ENCODE data around the gene UBE2J2. TPM values are rescaled to one million over a fixed set of nuclear protein-coding genes. Genes with fewer than 3 reads are reported as not detected.

UBE2J2 gene
- total and polyA plus RNA-seq, 2 donors = 34.7 to 67.1 TPM

GRCh38 chr1:1230656-1231399 lies 42.8 kb downstream of the UBE2J2 start:
- Histone ChIP-seq H3K4me1 (ENCODE audit: control insufficient read depth in 2 of 2, insufficient read depth in 2 of 2, low read length in 2 of 2) (peaks cover 22 to 28% of the 10 kb centered on the region in 2 donors), H3K9me3 (ENCODE audit: control insufficient read depth in 2 of 2, insufficient read depth in 1 of 2, low read length in 1 of 2) (peaks cover 0 to 1% of the 10 kb centered on the region in 2 donors), H3K4me3 (ENCODE audit: low read length in 2 of 2) (peak overlapping the region; percentile 71 to 96), H3K27ac (ENCODE audit: low read depth in 1 of 2, low read length in 1 of 2) (peak overlapping the region; percentile 22 to 78), H3K27me3 (ENCODE audit: control insufficient read depth in 2 of 2, insufficient read depth in 1 of 2, low read length in 1 of 2) (no peaks in the 10 kb centered on the region), H3K36me3 (ENCODE audit: control insufficient read depth in 2 of 2, insufficient read depth in 2 of 2, low read length in 1 of 2) (peaks cover 32 to 38% of the 10 kb centered on the region in 2 donors)
- no peak for DNase-seq (ENCODE audit: low read depth in 6 of 9, low spot score in 9 of 9)
- 27% methylated on average over 24 of the region's 24 CpGs for WGBS

- Histone ChIP-seq H3K27me3 (ENCODE audit: control insufficient read depth in 2 of 2, insufficient read depth in 1 of 2, low read length in 1 of 2) (no peaks in the 10 kb centered on the region), H3K36me3 (ENCODE audit: control insufficient read depth in 2 of 2, insufficient read depth in 2 of 2, low read length in 1 of 2) (peaks cover 41 to 45% of the 10 kb centered on the region in 2 donors), H3K9me3 (ENCODE audit: control insufficient read depth in 2 of 2, insufficient read depth in 1 of 2, low read length in 1 of 2) (peaks cover 0 to 1% of the 10 kb centered on the region in 2 donors), H3K4me1 (ENCODE audit: control insufficient read depth in 2 of 2, insufficient read depth in 2 of 2, low read length in 2 of 2) (peaks cover 22 to 28% of the 10 kb centered on the region in 2 donors), H3K27ac (ENCODE audit: low read depth in 1 of 2, low read length in 1 of 2) (no peak overlapping the region), H3K4me3 (ENCODE audit: low read length in 2 of 2) (no peak overlapping the region)
- DNase-seq (ENCODE audit: low read depth in 6 of 9, low spot score in 9 of 9) = no peak
- WGBS = 95% methylated on average over 19 of the region's 19 CpGs
Observed at GRCh38 chr1:1229770-1230169, 43.9 kb downstream of the UBE2J2 start.

DNA sequence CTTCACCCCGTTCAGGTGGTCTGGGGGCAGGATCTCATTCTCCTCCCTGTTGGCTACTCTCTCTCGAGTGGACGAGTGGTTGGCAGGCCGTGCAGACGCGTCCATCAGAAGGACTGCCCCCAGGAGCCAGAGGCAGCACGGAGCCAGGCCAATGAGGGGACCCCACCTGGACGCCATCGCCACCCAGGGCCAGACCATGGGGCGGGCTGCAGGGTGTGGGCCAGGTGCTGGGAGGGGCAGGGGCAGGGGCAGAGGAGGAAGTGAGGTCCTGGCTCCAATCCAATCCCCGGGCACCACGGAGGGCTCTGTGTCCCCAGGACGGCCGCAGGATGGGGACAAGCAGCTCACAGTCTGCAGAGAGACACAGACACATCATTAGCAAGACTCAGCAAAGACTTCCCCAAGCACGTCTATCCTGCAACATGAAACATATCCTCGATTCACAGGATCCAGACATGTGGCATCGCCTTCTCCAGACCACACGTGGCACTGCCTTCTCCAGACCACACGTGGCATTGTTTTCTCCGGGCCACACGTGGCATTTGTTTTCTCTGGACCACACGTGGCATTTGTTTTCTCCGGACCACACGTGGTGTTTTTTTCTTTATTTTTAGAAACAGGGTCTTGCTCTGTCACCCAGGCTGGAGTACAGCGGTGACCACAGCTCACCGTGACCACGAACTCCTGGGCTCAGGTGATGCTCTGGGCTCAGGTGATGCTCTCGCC lies 44.9 kb downstream of the UBE2J2 start:
- 88% methylated on average over 28 of the region's 28 CpGs for WGBS
- peaks cover 41 to 52% of the 10 kb centered on the region in 2 donors for H3K36me3 ChIP-seq (ENCODE audit: control insufficient read depth in 2 of 2, insufficient read depth in 2 of 2, low read length in 1 of 2)
- no peaks in the 10 kb centered on the region for H3K27me3 ChIP-seq (ENCODE audit: control insufficient read depth in 2 of 2, insufficient read depth in 1 of 2, low read length in 1 of 2)
- H3K4me1 ChIP-seq (ENCODE audit: control insufficient read depth in 2 of 2, insufficient read depth in 2 of 2, low read length in 2 of 2) = peaks cover 22 to 28% of the 10 kb centered on the region in 2 donors
- DNase-seq (ENCODE audit: low read depth in 6 of 9, low spot score in 9 of 9) = no peak
- no peak overlapping the region for H3K4me3 ChIP-seq (ENCODE audit: low read length in 2 of 2)
- no peak overlapping the region for H3K27ac ChIP-seq (ENCODE audit: low read depth in 1 of 2, low read length in 1 of 2)
- peaks cover 0 to 1% of the 10 kb centered on the region in 2 donors for H3K9me3 ChIP-seq (ENCODE audit: control insufficient read depth in 2 of 2, insufficient read depth in 1 of 2, low read length in 1 of 2)

DNA sequence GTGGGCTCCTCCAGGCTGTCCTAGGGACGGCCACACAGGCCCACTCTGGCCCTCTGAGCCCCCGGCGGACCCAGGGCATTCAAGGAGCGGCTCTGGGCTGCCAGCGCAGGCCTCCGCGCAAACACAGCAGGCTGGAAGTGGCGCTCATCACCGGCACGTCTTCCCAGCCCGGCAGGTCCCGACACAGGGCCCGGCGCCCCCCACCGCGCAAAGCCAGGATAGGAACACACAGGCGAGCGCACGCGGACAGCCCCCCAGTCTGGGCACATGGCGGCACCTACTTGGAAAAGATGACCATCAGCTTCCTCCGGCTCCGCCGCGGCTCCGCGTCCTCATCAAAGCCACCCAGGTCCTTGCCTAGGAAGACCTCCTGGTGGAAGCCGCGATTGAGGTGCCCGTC lies 45.5 kb downstream of the UBE2J2 start:
- Histone ChIP-seq H3K9me3 (ENCODE audit: control insufficient read depth in 2 of 2, insufficient read depth in 1 of 2, low read length in 1 of 2) (peaks cover 0 to 1% of the 10 kb centered on the region in 2 donors), H3K4me1 (ENCODE audit: control insufficient read depth in 2 of 2, insufficient read depth in 2 of 2, low read length in 2 of 2) (peaks cover 18 to 25% of the 10 kb centered on the region in 2 donors), H3K27ac (ENCODE audit: low read depth in 1 of 2, low read length in 1 of 2) (no peak overlapping the region), H3K27me3 (ENCODE audit: control insufficient read depth in 2 of 2, insufficient read depth in 1 of 2, low read length in 1 of 2) (no peaks in the 10 kb centered on the region), H3K36me3 (ENCODE audit: control insufficient read depth in 2 of 2, insufficient read depth in 2 of 2, low read length in 1 of 2) (peaks cover 45 to 58% of the 10 kb centered on the region in 2 donors), H3K4me3 (ENCODE audit: low read length in 2 of 2) (no peak overlapping the region)
- WGBS = 96% methylated on average over 30 of the region's 30 CpGs
- DNase-seq (ENCODE audit: low read depth in 6 of 9, low spot score in 9 of 9) = no peak

GRCh38 chr1:1227386-1227785 lies 46.3 kb downstream of the UBE2J2 start:
- peaks cover 51 to 66% of the 10 kb centered on the region in 2 donors for H3K36me3 ChIP-seq (ENCODE audit: control insufficient read depth in 2 of 2, insufficient read depth in 2 of 2, low read length in 1 of 2)
- no peak for DNase-seq (ENCODE audit: low read depth in 6 of 9, low spot score in 9 of 9)
- no peak overlapping the region for H3K4me3 ChIP-seq (ENCODE audit: low read length in 2 of 2)
- H3K27ac ChIP-seq (ENCODE audit: low read depth in 1 of 2, low read length in 1 of 2) = no peak overlapping the region
- 97% methylated on average over 25 of the region's 25 CpGs for WGBS
- H3K4me1 ChIP-seq (ENCODE audit: control insufficient read depth in 2 of 2, insufficient read depth in 2 of 2, low read length in 2 of 2) = peaks cover 18% of the 10 kb centered on the region in 2 donors
- H3K27me3 ChIP-seq (ENCODE audit: control insufficient read depth in 2 of 2, insufficient read depth in 1 of 2, low read length in 1 of 2) = no peaks in the 10 kb centered on the region
- peaks cover 0 to 1% of the 10 kb centered on the region in 2 donors for H3K9me3 ChIP-seq (ENCODE audit: control insufficient read depth in 2 of 2, insufficient read depth in 1 of 2, low read length in 1 of 2)

DNA sequence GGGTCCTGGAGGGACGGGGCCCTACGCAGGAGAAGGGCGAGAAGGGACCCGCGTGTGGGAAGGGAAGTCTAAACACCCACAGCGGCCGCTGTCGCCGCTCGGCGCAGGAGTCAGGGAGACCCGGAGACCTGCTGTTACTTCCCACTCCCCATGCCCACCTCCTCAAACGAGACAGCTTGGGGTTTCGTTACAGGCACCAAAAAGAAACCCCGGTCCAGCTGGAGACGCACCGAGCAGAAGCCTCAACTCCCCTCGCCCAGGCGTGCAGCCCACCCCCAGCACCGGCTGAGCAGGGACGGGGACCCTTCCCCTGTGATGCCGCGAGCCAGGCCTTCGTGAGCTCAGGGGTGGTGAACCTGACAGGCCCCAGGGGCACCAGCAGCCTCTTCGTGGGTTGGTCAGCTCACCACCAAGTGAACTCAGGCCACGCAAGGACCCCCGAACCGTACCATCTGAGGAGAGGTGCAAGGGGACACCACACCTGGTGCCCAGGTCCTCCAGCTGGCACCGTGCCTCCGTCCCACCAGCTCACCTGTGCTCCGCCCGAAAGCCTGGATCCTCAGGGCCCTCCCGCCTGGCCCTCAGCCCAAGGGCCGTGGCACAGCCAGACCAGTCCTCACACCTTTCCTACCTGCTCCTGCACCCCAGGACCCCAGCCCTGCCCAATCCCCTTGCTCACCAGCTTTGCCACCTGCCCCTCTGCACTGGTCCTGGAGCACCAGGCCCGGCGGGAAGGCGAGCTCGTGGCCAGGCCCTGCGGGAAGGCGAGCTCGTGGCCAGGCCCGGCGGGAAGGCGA lies 46.9 kb downstream of the UBE2J2 start:
- 95% methylated on average over 44 of the region's 44 CpGs for WGBS
- H3K4me1 ChIP-seq (ENCODE audit: control insufficient read depth in 2 of 2, insufficient read depth in 2 of 2, low read length in 2 of 2) = peaks cover 18% of the 10 kb centered on the region in 2 donors
- H3K9me3 ChIP-seq (ENCODE audit: control insufficient read depth in 2 of 2, insufficient read depth in 1 of 2, low read length in 1 of 2) = peaks cover 0 to 1% of the 10 kb centered on the region in 2 donors
- H3K36me3 ChIP-seq (ENCODE audit: control insufficient read depth in 2 of 2, insufficient read depth in 2 of 2, low read length in 1 of 2) = peaks cover 57 to 72% of the 10 kb centered on the region in 2 donors
- no peaks in the 10 kb centered on the region for H3K27me3 ChIP-seq (ENCODE audit: control insufficient read depth in 2 of 2, insufficient read depth in 1 of 2, low read length in 1 of 2)
- no peak overlapping the region for H3K4me3 ChIP-seq (ENCODE audit: low read length in 2 of 2)
- DNase-seq (ENCODE audit: low read depth in 6 of 9, low spot score in 9 of 9) = no peak
- H3K27ac ChIP-seq (ENCODE audit: low read depth in 1 of 2, low read length in 1 of 2) = no peak overlapping the region

DNA sequence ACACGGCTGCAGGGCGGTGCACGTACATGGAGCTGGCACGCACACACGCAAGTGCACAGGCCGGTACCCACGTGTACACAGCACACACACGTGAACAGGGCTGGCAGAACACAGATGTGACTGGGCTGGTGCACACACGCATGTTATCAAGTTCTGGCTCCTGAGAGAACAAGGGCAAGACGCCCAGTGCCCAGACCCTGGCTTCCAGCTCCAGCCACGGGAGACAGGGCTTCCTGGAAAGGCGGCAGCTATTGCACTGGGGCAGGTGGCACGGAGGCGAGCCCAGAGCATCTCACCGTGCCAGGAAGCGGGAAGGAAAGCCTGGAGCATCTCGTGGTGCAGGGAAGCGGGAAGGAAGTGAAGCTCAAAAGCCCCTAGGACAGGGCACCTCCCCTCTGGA lies 47.7 kb downstream of the UBE2J2 start:
- Histone ChIP-seq H3K36me3 (ENCODE audit: control insufficient read depth in 2 of 2, insufficient read depth in 2 of 2, low read length in 1 of 2) (peaks cover 65 to 79% of the 10 kb centered on the region in 2 donors), H3K27ac (ENCODE audit: low read depth in 1 of 2, low read length in 1 of 2) (no peak overlapping the region), H3K27me3 (ENCODE audit: control insufficient read depth in 2 of 2, insufficient read depth in 1 of 2, low read length in 1 of 2) (no peaks in the 10 kb centered on the region), H3K4me1 (ENCODE audit: control insufficient read depth in 2 of 2, insufficient read depth in 2 of 2, low read length in 2 of 2) (peaks cover 16% of the 10 kb centered on the region in 2 donors), H3K4me3 (ENCODE audit: low read length in 2 of 2) (no peak overlapping the region), H3K9me3 (ENCODE audit: control insufficient read depth in 2 of 2, insufficient read depth in 1 of 2, low read length in 1 of 2) (peaks cover 0 to 1% of the 10 kb centered on the region in 2 donors)
- WGBS = 95% methylated on average over 18 of the region's 18 CpGs
- no peak for DNase-seq (ENCODE audit: low read depth in 6 of 9, low spot score in 9 of 9)

- DNase-seq (ENCODE audit: low read depth in 6 of 9, low spot score in 9 of 9) = no peak
- Histone ChIP-seq H3K36me3 (ENCODE audit: control insufficient read depth in 2 of 2, insufficient read depth in 2 of 2, low read length in 1 of 2) (peaks cover 70 to 85% of the 10 kb centered on the region in 2 donors), H3K4me1 (ENCODE audit: control insufficient read depth in 2 of 2, insufficient read depth in 2 of 2, low read length in 2 of 2) (peaks cover 10% of the 10 kb centered on the region in 2 donors), H3K4me3 (ENCODE audit: low read length in 2 of 2) (no peak overlapping the region), H3K27ac (ENCODE audit: low read depth in 1 of 2, low read length in 1 of 2) (no peak overlapping the region), H3K27me3 (ENCODE audit: control insufficient read depth in 2 of 2, insufficient read depth in 1 of 2, low read length in 1 of 2) (no peaks in the 10 kb centered on the region), H3K9me3 (ENCODE audit: control insufficient read depth in 2 of 2, insufficient read depth in 1 of 2, low read length in 1 of 2) (peaks cover 0 to 1% of the 10 kb centered on the region in 2 donors)
- 93% methylated on average over 34 of the region's 34 CpGs for WGBS
Observed at GRCh38 chr1:1225238-1225845, 48.3 kb downstream of the UBE2J2 start.
